HepG2 (cell line): Measurements from ENCODE around the gene MEX3B. TPM values are rescaled to one million over a fixed set of nuclear protein-coding genes. Genes with fewer than 3 reads are reported as not detected.

Experiments used
- ATAC-seq: fragments of 200-7000 bp; cut with Tn5 transposase; 3 replicates; pipeline ENCODE4 v1.9.1; 2020; ENCODE audit warnings: mild to moderate bottlenecking, moderate library complexity
- BruUV-seq: library from RNA; stranded (reverse); fragments of 400-500 nt; replicated peaks from 2 replicates; lab custom pipeline; 2021; lab: Mats Ljungman, UMichigan
- CTCF ChIA-PET: fragments of 300-600 bp; formaldehyde crosslinking; extraction: SDS; loops from one replicate; lab custom pipeline; 2021; ENCODE audit warnings: low total read pairs, inconsistent platforms, low intra/inter-chr PET ratio; lab: Yijun Ruan, JAX
- POLR2A ChIA-PET: fragments of 350-600 bp; sonication (Branson Sonifier 250); formaldehyde crosslinking; loops from one replicate; lab custom pipeline; 2020; ENCODE audit warnings: antibody characterized with exemption, inconsistent platforms; lab: Yijun Ruan, JAX
- DNase-seq: peaks from one replicate; pipeline ENCODE4 v3.0.0-alpha.2; 2015; ENCODE audit warnings: low spot score
- FAIRE-seq: peaks from 3 replicates; lab custom pipeline; 2011; peaks lifted over from hg19 to GRCh38; lab: Jason Lieb, UNC
- H2AFZ ChIP-seq: one replicate; pipeline ENCODE4 v1.6.1; 2011; ENCODE audit warnings: low read length, inconsistent platforms
- H3K27ac ChIP-seq: fragments of 300-600 bp; 3 replicates; pipeline ENCODE4 v1.8.0; 2011; ENCODE audit warnings: mixed run types, mild to moderate bottlenecking, mixed read lengths, low read length, inconsistent platforms; ENCODE audit not compliant: insufficient read depth; ENCODE audit errors: extremely low read length
- H3K27me3 ChIP-seq, 2 experiments: fragments of 200-600 bp in 1 of 2; 2 replicates in 1 of 2; 3 replicates in 1 of 2; pipeline versions ENCODE4 v1.6.0 to v1.8.0; 2011; ENCODE audit warnings: low read length in 2 of 2, mild to moderate bottlenecking in 2 of 2, moderate library complexity in 2 of 2, inconsistent platforms in 1 of 2; ENCODE audit not compliant: insufficient read depth in 2 of 2, control insufficient read depth in 1 of 2
- H3K36me3 ChIP-seq, 2 experiments: fragments of 200-600 bp in 1 of 2; replicated peaks in 1 of 2; 2 replicates in 1 of 2; 3 replicates in 1 of 2; pipeline versions ENCODE4 v1.5.1 to v1.8.0; 2011; ENCODE audit warnings: low read length in 2 of 2, inconsistent platforms in 1 of 2; ENCODE audit not compliant: insufficient read depth in 2 of 2, control insufficient read depth in 1 of 2
- H3K4me1 ChIP-seq: 2 replicates; pipeline ENCODE4 v1.5.1; 2012; ENCODE audit warnings: low read length, inconsistent platforms; ENCODE audit not compliant: insufficient read depth
- H3K4me2 ChIP-seq: 2 replicates; pipeline ENCODE4 v1.6.0; 2011; ENCODE audit warnings: low read depth, low read length, inconsistent platforms
- H3K4me3 ChIP-seq, 3 experiments: fragments of 200-600 bp in 1 of 3; sonication (generic), shearing (Covaris generic) in 1 of 3; replicated peaks in 1 of 3; 2 replicates each; pipeline ENCODE4 v1.5.1; 2011 to 2016; ENCODE audit warnings: low read length in 3 of 3, inconsistent platforms in 2 of 3, low read depth in 2 of 3, mild to moderate bottlenecking in 2 of 3, control low read depth in 1 of 3, mixed read lengths in 1 of 3; ENCODE audit not compliant: insufficient read depth in 1 of 3
- H3K79me2 ChIP-seq: one replicate; pipeline ENCODE4 v1.6.1; 2011; ENCODE audit warnings: low read length, inconsistent platforms; ENCODE audit not compliant: insufficient read depth
- H3K9ac ChIP-seq: 2 replicates; pipeline ENCODE4 v1.6.0; 2011; ENCODE audit warnings: mild to moderate bottlenecking, low read depth, low read length, inconsistent platforms; ENCODE audit not compliant: insufficient read depth
- H3K9me3 ChIP-seq: 2 replicates; pipeline ENCODE4 v1.5.1; 2012; ENCODE audit warnings: mild to moderate bottlenecking, low read length
- H4K20me1 ChIP-seq: 2 replicates; pipeline ENCODE4 v1.6.0; 2011; ENCODE audit warnings: inconsistent platforms, mild to moderate bottlenecking, low read length, moderate library complexity; ENCODE audit not compliant: insufficient read depth
- BCLAF1 ChIP-seq: fragments of 450-650 bp; IDR thresholded peaks from 2 replicates; pipeline ENCODE4 v1.6.1; 2017; ENCODE audit warnings: mild to moderate bottlenecking
- MATR3 ChIP-seq: sonication (generic); formaldehyde crosslinking; IDR thresholded peaks from 2 replicates; pipeline ENCODE4 v1.4.0; 2020; ENCODE audit warnings: missing genetic modification reagents
- MEF2D ChIP-seq: sonication (generic); formaldehyde crosslinking; IDR thresholded peaks from 2 replicates; pipeline ENCODE4 v1.5.1; 2020; ENCODE audit warnings: mild to moderate bottlenecking, missing genetic modification reagents
- PAX8 ChIP-seq: sonication (generic); formaldehyde crosslinking; IDR thresholded peaks from 2 replicates; pipeline ENCODE4 v1.8.0; 2022; ENCODE audit warnings: mild to moderate bottlenecking, missing genetic modification reagents, borderline replicate concordance
- PHF5A ChIP-seq: IDR thresholded peaks from one replicate; pipeline ENCODE4 v1.6.1; 2018; ENCODE audit warnings: low read depth, missing genetic modification reagents; ENCODE audit not compliant: unreplicated experiment
- SOX5 ChIP-seq: IDR thresholded peaks from 2 replicates; pipeline ENCODE4 v1.6.1; 2016; ENCODE audit warnings: borderline replicate concordance
- XRCC5 ChIP-seq: fragments of 200-400 bp; formaldehyde crosslinking; optimal IDR thresholded peaks from 2 replicates; pipeline ENCODE3; 2017; ENCODE audit warnings: mild to moderate bottlenecking, low read length
- ZFP36L2 ChIP-seq: sonication (generic); formaldehyde crosslinking; IDR thresholded peaks from 2 replicates; pipeline ENCODE4 v1.4.0; 2020; ENCODE audit warnings: missing genetic modification reagents
- ZNF224 ChIP-seq: sonication (generic); formaldehyde crosslinking; IDR thresholded peaks from 2 replicates; pipeline ENCODE4 v1.5.0; 2020; ENCODE audit warnings: mild to moderate bottlenecking, missing genetic modification reagents
- ZNF720 ChIP-seq: sonication (generic); formaldehyde crosslinking; IDR thresholded peaks from 2 replicates; pipeline ENCODE4 v1.4.0; 2020; ENCODE audit warnings: missing genetic modification reagents
- ZSCAN20 ChIP-seq: sonication (generic); formaldehyde crosslinking; IDR thresholded peaks from 2 replicates; pipeline ENCODE4 v1.4.0; 2020; ENCODE audit warnings: missing genetic modification reagents, mild to moderate bottlenecking, borderline replicate concordance
- ZSCAN22 ChIP-seq: sonication (generic); formaldehyde crosslinking; IDR thresholded peaks from 2 replicates; pipeline ENCODE4 v1.4.0; 2020; ENCODE audit warnings: mild to moderate bottlenecking, missing genetic modification reagents
- ZSCAN5A ChIP-seq: sonication (generic); formaldehyde crosslinking; IDR thresholded peaks from 2 replicates; pipeline ENCODE4 v1.8.0; 2022; ENCODE audit warnings: mild to moderate bottlenecking, missing genetic modification reagents, borderline replicate concordance
- ZZZ3 ChIP-seq: sonication (generic); formaldehyde crosslinking; IDR thresholded peaks from 2 replicates; pipeline ENCODE4 v1.4.0; 2020; ENCODE audit warnings: missing genetic modification reagents, mild to moderate bottlenecking, borderline replicate concordance
- WGBS: methylation state at CpG from one replicate; pipeline ENCODE4 v1.1.6; 2017; ENCODE audit warnings: low lambda C conversion rate; 5-methylcytosine and 5-hydroxymethylcytosine counted together
- in situ Hi-C: cut with HindIII; loops from 2 replicates; pipeline ENCODE4 v1.10.0; 2017; ENCODE audit warnings: low pct_unique_long_range_greater_than_20kb; ENCODE audit not compliant: extremely low pct_ligation_motif_present
- intact Hi-C: fragments of 100-400 bp; cut with micrococcal nuclease; formaldehyde crosslinking; loops from one replicate; pipeline ENCODE4 v1.10.0; 2022; ENCODE audit not compliant: unreplicated experiment
- polyA plus RNA-seq, 8 experiments: library from polyadenylated mRNA; depleted of rRNA in 3 of 8; stranded (reverse) in 7 of 8; unstranded in 1 of 8; fragments of >200 nt; fragmentation: Illumina TruSeq in 4 of 8; extraction: Trizol in 4 of 8; gene quantifications; 2 replicates each; pipeline versions ENCODE4 v1.2.1 to v1.2.3, GENCODE V29; 2011 to 2016; ENCODE audit warnings: low read depth in 4 of 8, missing spikeins in 1 of 8, mixed read lengths in 1 of 8; ENCODE audit not compliant: insufficient read depth in 1 of 8
- total RNA-seq, 5 experiments: library from RNA; depleted of rRNA; stranded (reverse); fragments of >200 nt; fragmentation: Illumina TruSeq; extraction: Trizol; gene quantifications; 2 replicates each; pipeline ENCODE4 v1.2.3, GENCODE V29; 2016; ENCODE audit warnings: low read depth in 1 of 5
- TF ChIP-seq, protein P1 (sequence below): sonication (generic); formaldehyde crosslinking; IDR thresholded peaks from 2 replicates; pipeline ENCODE4 v1.4.0; 2020; ENCODE audit warnings: mild to moderate bottlenecking, missing genetic modification reagents

MEX3B gene
- total and polyA plus RNA-seq, 2 of the 13 experiments (the other 11 are each of a cell fraction or from before 2014, with no cell fraction given) = 0.48 to 0.62 TPM

DNA sequence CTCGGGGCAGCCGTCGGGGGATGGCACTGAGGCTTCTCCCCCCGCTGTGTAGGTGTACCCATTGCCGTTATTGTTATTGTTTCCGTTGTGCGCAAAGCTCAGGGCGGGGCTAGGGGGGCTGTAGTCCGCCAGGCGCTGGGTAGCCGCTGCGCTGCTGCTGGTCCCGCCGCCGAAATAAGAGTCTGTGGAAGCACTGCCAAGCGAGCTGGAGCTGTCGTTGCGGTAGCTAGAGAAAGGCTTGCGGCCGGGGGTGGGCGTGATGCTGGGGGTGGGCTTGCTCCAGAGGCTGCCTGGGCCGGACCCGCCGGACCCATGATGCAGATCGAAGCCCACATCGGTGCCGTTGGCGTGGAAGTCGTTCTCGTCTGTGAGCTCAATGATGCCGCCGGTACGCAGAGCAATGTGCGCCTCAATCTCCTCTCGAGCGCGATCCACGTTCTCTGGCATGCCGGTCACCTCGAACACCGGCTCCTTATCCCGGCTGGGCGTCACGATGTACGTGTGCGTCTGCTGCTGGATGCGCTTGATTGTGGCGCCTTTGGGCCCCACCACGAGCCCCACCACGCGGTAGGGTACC, 1.9 kb downstream of the MEX3B start:
- no TSS peak for BruUV-seq
- WGBS = 95% methylated on average over 39 of the region's 51 CpGs
- Histone ChIP-seq H3K4me3 (no peak overlapping the region), H3K36me3 (no peaks in the 10 kb centered on the region), H3K27me3 (peaks cover 2 to 19% of the 10 kb centered on the region in 2 experiments; a peak in 4 of 5 replicates), H3K9ac (no peak overlapping the region), H3K9me3 (no peaks in the 10 kb centered on the region), H3K79me2 (no peaks in the 10 kb centered on the region), H2AFZ (no peak overlapping the region), H3K4me2 (no peak overlapping the region), H3K4me1 (peaks cover 20% of the 10 kb centered on the region), H3K27ac (no peak overlapping the region)
- POLR2A ChIA-PET = no interaction called here
- DNase-seq (no peak), ATAC-seq (no peak)
- intact Hi-C loops = no loop called here
- TF ChIP-seq MEF2D (CRISPR knock-in tag) = no peak
- TF ChIP-seq, protein P1, sequence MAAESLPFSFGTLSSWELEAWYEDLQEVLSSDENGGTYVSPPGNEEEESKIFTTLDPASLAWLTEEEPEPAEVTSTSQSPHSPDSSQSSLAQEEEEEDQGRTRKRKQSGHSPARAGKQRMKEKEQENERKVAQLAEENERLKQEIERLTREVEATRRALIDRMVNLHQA (CRISPR knock-in tag) = no peak
- no peak for TF ChIP-seq ZNF224 (CRISPR knock-in tag)
- TF ChIP-seq PHF5A = no peak
- no peak for TF ChIP-seq ZSCAN22 (CRISPR knock-in tag)
- TF ChIP-seq, all 625 proteins: peak for 0
- FAIRE-seq = no peak
- CTCF ChIA-PET = no interaction called here
- H4K20me1 ChIP-seq = no peaks in the 10 kb centered on the region
- in situ Hi-C loops = no loop called here

DNA sequence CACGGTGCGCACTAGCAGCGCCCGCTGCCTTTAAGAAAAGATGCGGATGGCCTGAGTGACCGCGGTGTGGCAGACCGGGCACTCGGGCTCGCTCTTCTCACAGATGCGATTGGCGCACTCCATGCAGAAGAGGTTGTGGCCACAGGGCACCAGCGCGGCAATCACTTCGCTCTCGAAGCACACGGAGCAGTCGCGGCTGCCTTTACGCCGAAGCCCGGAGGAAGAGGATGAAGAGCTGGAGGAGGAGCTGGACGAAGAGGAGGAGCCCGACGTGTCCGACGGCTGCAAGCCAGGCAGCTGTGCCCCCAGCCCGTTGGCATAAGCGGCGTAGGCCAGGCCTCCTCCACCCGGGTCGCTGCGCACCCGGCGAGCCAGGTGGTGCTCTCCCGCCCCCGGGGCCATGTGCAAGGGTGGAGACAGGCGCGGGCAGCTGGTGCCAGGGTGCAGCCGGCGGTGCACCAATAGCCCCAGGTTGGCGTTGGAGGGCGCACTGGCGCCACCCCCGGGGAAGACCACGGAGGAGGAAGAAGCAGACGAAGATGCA, 2.6 kb downstream of the MEX3B start:
- DNase-seq (no peak), FAIRE-seq (no peak), ATAC-seq (no peak)
- 95% methylated on average over 47 of the region's 47 CpGs for WGBS
- intact Hi-C loops = no loop called here
- in situ Hi-C loops = no loop called here
- no peaks in the 10 kb centered on the region for H4K20me1 ChIP-seq
- H2AFZ ChIP-seq = no peak overlapping the region
- no peaks in the 10 kb centered on the region for H3K36me3 ChIP-seq
- BruUV-seq = no TSS peak
- no peak overlapping the region for H3K4me3 ChIP-seq
- POLR2A ChIA-PET = no interaction called here
- no peak overlapping the region for H3K27ac ChIP-seq
- H3K27me3 ChIP-seq = peaks cover 2 to 14% of the 10 kb centered on the region in 2 experiments; a peak in 4 of 5 replicates
- H3K9ac ChIP-seq = no peak overlapping the region
- no peak overlapping the region for H3K4me2 ChIP-seq
- no peaks in the 10 kb centered on the region for H3K9me3 ChIP-seq
- H3K79me2 ChIP-seq = no peaks in the 10 kb centered on the region
- H3K4me1 ChIP-seq = peaks cover 20% of the 10 kb centered on the region
- CTCF ChIA-PET = no interaction called here
- TF ChIP-seq ZFP36L2 (CRISPR knock-in tag) = no peak
- TF ChIP-seq PAX8 (CRISPR knock-in tag) = no peak
- no peak for TF ChIP-seq ZSCAN5A (CRISPR knock-in tag)
- no peak for TF ChIP-seq MATR3 (CRISPR knock-in tag)
- no peak for TF ChIP-seq ZNF720 (CRISPR knock-in tag)
- TF ChIP-seq ZSCAN20 (CRISPR knock-in tag) = no peak
- TF ChIP-seq ZZZ3 = no peak
- no peak for TF ChIP-seq BCLAF1
- TF ChIP-seq SOX5 (CRISPR knock-in tag) = no peak
- no peak for TF ChIP-seq XRCC5
